Measurements from ENCODE around the gene RASD1.

RASD1 gene

GRCh38 chr17:17528696-17529652, 32.8 kb upstream of the RASD1 start:
- Histone ChIP-seq H3K4me3 (ENCODE audit: low read depth, low read length) (no peak overlapping the region), H3K27me3 (replicated peaks) (no peaks in the 10 kb centered on the region), H3K36me3 (replicated peaks) (no peaks in the 10 kb centered on the region), H3K27ac (no peak overlapping the region)
- in situ Hi-C loops (cut with HindIII; ENCODE audit: low pct_ligation_motif_present, low sequenced_read_pairs): no loop called here
- no peak for TF ChIP-seq CTCF (IDR thresholded peaks at IDR 0.05; ENCODE audit: low read depth, low read length, missing control alignments)
- no peak for DNase-seq

- Histone ChIP-seq H3K27me3 (replicated peaks) (no peaks in the 10 kb centered on the region), H3K4me3 (ENCODE audit: low read depth, low read length) (no peak overlapping the region), H3K36me3 (replicated peaks) (no peaks in the 10 kb centered on the region), H3K27ac (no peak overlapping the region)
- no peak for TF ChIP-seq CTCF (IDR thresholded peaks at IDR 0.05; ENCODE audit: low read depth, low read length, missing control alignments)
- in situ Hi-C loops (cut with HindIII; ENCODE audit: low pct_ligation_motif_present, low sequenced_read_pairs): no loop called here
- DNase-seq: no peak
These were observed 31.8 kb upstream of the RASD1 start for GRCh38 chr17:17527956-17528500.

- in situ Hi-C loops (cut with HindIII; ENCODE audit: low pct_ligation_motif_present, low sequenced_read_pairs): no loop called here
- Histone ChIP-seq H3K27ac (no peak overlapping the region), H3K4me3 (ENCODE audit: low read depth, low read length) (no peak overlapping the region), H3K27me3 (replicated peaks) (no peaks in the 10 kb centered on the region), H3K36me3 (replicated peaks) (no peaks in the 10 kb centered on the region)
- no peak for DNase-seq
- no peak for TF ChIP-seq CTCF (IDR thresholded peaks at IDR 0.05; ENCODE audit: low read depth, low read length, missing control alignments)
These were observed 31.3 kb upstream of the RASD1 start for GRCh38 chr17:17527534-17527933.

GRCh38 chr17:17526369-17526768, 30.2 kb upstream of the RASD1 start:
- TF ChIP-seq CTCF (IDR thresholded peaks at IDR 0.05; ENCODE audit: low read depth, low read length, missing control alignments): no peak
- no peak overlapping the region for H3K4me3 ChIP-seq (ENCODE audit: low read depth, low read length)
- H3K27ac ChIP-seq: no peak overlapping the region
- no peaks in the 10 kb centered on the region for H3K36me3 ChIP-seq (replicated peaks)
- no peaks in the 10 kb centered on the region for H3K27me3 ChIP-seq (replicated peaks)
- no peak for DNase-seq
- in situ Hi-C loops (cut with HindIII; ENCODE audit: low pct_ligation_motif_present, low sequenced_read_pairs): no loop called here

GRCh38 chr17:17525956-17526355, 29.8 kb upstream of the RASD1 start:
- Histone ChIP-seq H3K27me3 (replicated peaks) (no peaks in the 10 kb centered on the region), H3K4me3 (ENCODE audit: low read depth, low read length) (no peak overlapping the region), H3K36me3 (replicated peaks) (no peaks in the 10 kb centered on the region), H3K27ac (no peak overlapping the region)
- DNase-seq: no peak
- in situ Hi-C loops (cut with HindIII; ENCODE audit: low pct_ligation_motif_present, low sequenced_read_pairs): no loop called here
- TF ChIP-seq CTCF (IDR thresholded peaks at IDR 0.05; ENCODE audit: low read depth, low read length, missing control alignments): no peak

All from brain microvascular endothelial cell (primary cell).